ENCODE data around the gene TRPV6. TPM values are rescaled to one million over a fixed set of nuclear protein-coding genes. Genes with fewer than 3 reads are reported as not detected.

The TRPV6 gene
- total and polyA plus RNA-seq, 2 experiments from 2014 or later, result 0.08 to 0.80 TPM

DNA sequence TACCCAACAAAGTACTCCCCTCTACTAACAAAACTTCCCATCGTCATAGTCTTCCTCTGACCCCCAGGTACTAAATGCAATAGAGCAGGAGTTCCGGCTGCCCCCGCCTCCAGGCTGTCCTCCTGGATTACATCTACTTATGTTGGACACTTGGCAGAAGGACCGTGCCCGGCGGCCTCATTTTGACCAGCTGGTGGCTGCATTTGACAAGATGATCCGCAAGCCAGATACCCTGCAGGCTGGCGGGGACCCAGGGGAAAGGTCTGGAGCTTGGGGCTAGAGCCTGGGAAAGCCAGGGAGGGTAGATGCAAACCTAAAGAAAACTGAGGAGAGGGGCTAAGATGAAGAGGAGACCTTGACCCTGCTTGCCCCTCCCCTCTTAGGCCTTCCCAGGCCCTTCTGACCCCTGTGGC lies 15.4 kb downstream of the TRPV6 start:
- TF ChIP-seq, protein P1, sequence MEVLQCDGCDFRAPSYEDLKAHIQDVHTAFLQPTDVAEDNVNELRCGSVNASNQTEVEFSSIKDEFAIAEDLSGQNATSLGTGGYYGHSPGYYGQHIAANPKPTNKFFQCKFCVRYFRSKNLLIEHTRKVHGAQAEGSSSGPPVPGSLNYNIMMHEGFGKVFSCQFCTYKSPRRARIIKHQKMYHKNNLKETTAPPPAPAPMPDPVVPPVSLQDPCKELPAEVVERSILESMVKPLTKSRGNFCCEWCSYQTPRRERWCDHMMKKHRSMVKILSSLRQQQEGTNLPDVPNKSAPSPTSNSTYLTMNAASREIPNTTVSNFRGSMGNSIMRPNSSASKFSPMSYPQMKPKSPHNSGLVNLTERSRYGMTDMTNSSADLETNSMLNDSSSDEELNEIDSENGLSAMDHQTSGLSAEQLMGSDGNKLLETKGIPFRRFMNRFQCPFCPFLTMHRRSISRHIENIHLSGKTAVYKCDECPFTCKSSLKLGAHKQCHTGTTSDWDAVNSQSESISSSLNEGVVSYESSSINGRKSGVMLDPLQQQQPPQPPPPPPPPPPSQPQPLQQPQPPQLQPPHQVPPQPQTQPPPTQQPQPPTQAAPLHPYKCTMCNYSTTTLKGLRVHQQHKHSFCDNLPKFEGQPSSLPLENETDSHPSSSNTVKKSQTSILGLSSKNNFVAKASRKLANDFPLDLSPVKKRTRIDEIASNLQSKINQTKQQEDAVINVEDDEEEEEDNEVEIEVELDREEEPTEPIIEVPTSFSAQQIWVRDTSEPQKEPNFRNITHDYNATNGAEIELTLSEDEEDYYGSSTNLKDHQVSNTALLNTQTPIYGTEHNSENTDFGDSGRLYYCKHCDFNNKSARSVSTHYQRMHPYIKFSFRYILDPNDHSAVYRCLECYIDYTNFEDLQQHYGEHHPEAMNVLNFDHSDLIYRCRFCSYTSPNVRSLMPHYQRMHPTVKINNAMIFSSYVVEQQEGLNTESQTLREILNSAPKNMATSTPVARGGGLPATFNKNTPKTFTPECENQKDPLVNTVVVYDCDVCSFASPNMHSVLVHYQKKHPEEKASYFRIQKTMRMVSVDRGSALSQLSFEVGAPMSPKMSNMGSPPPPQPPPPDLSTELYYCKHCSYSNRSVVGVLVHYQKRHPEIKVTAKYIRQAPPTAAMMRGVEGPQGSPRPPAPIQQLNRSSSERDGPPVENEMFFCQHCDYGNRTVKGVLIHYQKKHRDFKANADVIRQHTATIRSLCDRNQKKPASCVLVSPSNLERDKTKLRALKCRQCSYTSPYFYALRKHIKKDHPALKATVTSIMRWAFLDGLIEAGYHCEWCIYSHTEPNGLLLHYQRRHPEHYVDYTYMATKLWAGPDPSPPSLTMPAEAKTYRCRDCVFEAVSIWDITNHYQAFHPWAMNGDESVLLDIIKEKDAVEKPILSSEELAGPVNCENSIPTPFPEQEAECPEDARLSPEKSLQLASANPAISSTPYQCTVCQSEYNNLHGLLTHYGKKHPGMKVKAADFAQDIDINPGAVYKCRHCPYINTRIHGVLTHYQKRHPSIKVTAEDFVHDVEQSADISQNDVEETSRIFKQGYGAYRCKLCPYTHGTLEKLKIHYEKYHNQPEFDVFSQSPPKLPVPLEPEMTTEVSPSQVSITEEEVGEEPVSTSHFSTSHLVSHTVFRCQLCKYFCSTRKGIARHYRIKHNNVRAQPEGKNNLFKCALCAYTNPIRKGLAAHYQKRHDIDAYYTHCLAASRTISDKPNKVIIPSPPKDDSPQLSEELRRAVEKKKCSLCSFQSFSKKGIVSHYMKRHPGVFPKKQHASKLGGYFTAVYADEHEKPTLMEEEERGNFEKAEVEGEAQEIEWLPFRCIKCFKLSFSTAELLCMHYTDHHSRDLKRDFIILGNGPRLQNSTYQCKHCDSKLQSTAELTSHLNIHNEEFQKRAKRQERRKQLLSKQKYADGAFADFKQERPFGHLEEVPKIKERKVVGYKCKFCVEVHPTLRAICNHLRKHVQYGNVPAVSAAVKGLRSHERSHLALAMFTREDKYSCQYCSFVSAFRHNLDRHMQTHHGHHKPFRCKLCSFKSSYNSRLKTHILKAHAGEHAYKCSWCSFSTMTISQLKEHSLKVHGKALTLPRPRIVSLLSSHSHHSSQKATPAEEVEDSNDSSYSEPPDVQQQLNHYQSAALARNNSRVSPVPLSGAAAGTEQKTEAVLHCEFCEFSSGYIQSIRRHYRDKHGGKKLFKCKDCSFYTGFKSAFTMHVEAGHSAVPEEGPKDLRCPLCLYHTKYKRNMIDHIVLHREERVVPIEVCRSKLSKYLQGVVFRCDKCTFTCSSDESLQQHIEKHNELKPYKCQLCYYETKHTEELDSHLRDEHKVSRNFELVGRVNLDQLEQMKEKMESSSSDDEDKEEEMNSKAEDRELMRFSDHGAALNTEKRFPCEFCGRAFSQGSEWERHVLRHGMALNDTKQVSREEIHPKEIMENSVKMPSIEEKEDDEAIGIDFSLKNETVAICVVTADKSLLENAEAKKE (CRISPR knock-in tag; IDR thresholded peaks at IDR 0.05), result no peak
- no peak for TF ChIP-seq POLR2AphosphoS5 (IDR thresholded peaks at IDR 0.05; ENCODE audit: low read depth)
- no peak for TF ChIP-seq NANOG (IDR thresholded peaks at IDR 0.05; ENCODE audit: borderline replicate concordance)
- TF ChIP-seq STAT1 (IDR thresholded peaks at IDR 0.05; ENCODE audit: unreplicated experiment), result no peak
- TF ChIP-seq EZH2phosphoT487 (IDR thresholded peaks at IDR 0.05; ENCODE audit: unreplicated experiment), result no peak
- TF ChIP-seq ZNF114 (CRISPR knock-in tag; IDR thresholded peaks at IDR 0.05), result no peak
- TF ChIP-seq JUNB (IDR thresholded peaks at IDR 0.05; ENCODE audit: unreplicated experiment), result no peak
- no peak for TF ChIP-seq CREB1 (CRISPR knock-in tag; IDR thresholded peaks at IDR 0.05; ENCODE audit: low read depth)
- TF ChIP-seq, protein P2, sequence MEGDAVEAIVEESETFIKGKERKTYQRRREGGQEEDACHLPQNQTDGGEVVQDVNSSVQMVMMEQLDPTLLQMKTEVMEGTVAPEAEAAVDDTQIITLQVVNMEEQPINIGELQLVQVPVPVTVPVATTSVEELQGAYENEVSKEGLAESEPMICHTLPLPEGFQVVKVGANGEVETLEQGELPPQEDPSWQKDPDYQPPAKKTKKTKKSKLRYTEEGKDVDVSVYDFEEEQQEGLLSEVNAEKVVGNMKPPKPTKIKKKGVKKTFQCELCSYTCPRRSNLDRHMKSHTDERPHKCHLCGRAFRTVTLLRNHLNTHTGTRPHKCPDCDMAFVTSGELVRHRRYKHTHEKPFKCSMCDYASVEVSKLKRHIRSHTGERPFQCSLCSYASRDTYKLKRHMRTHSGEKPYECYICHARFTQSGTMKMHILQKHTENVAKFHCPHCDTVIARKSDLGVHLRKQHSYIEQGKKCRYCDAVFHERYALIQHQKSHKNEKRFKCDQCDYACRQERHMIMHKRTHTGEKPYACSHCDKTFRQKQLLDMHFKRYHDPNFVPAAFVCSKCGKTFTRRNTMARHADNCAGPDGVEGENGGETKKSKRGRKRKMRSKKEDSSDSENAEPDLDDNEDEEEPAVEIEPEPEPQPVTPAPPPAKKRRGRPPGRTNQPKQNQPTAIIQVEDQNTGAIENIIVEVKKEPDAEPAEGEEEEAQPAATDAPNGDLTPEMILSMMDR (conservative IDR thresholded peaks at IDR 0.05; ENCODE audit: low read depth in 2 of 2), result no peak
- TF ChIP-seq, protein P3, sequence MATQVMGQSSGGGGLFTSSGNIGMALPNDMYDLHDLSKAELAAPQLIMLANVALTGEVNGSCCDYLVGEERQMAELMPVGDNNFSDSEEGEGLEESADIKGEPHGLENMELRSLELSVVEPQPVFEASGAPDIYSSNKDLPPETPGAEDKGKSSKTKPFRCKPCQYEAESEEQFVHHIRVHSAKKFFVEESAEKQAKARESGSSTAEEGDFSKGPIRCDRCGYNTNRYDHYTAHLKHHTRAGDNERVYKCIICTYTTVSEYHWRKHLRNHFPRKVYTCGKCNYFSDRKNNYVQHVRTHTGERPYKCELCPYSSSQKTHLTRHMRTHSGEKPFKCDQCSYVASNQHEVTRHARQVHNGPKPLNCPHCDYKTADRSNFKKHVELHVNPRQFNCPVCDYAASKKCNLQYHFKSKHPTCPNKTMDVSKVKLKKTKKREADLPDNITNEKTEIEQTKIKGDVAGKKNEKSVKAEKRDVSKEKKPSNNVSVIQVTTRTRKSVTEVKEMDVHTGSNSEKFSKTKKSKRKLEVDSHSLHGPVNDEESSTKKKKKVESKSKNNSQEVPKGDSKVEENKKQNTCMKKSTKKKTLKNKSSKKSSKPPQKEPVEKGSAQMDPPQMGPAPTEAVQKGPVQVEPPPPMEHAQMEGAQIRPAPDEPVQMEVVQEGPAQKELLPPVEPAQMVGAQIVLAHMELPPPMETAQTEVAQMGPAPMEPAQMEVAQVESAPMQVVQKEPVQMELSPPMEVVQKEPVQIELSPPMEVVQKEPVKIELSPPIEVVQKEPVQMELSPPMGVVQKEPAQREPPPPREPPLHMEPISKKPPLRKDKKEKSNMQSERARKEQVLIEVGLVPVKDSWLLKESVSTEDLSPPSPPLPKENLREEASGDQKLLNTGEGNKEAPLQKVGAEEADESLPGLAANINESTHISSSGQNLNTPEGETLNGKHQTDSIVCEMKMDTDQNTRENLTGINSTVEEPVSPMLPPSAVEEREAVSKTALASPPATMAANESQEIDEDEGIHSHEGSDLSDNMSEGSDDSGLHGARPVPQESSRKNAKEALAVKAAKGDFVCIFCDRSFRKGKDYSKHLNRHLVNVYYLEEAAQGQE (IDR thresholded peaks at IDR 0.05; ENCODE audit: unreplicated experiment), result no peak
- TF ChIP-seq, protein P4, sequence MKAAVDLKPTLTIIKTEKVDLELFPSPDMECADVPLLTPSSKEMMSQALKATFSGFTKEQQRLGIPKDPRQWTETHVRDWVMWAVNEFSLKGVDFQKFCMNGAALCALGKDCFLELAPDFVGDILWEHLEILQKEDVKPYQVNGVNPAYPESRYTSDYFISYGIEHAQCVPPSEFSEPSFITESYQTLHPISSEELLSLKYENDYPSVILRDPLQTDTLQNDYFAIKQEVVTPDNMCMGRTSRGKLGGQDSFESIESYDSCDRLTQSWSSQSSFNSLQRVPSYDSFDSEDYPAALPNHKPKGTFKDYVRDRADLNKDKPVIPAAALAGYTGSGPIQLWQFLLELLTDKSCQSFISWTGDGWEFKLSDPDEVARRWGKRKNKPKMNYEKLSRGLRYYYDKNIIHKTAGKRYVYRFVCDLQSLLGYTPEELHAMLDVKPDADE (IDR thresholded peaks at IDR 0.05), result no peak
- TF ChIP-seq EZH2 (IDR thresholded peaks at IDR 0.05; ENCODE audit: low read depth, unreplicated experiment), result no peak
- TF ChIP-seq ZNF331 (CRISPR knock-in tag; IDR thresholded peaks at IDR 0.05; ENCODE audit: low read depth), result no peak
- H3K27me3 ChIP-seq (ENCODE audit: insufficient read depth), result no peaks in the 10 kb centered on the region
- peaks cover 9% of the 10 kb centered on the region; the same call in 2 of the 3 replicates for H3K4me1 Mint-ChIP-seq
- no peak overlapping the region for H3K4me3 Mint-ChIP-seq
- H4K20me1 ChIP-seq (replicated peaks; ENCODE audit: insufficient read depth), result no peaks in the 10 kb centered on the region
- peaks cover 5% of the 10 kb centered on the region; the same call in 1 of the 3 replicates for H3K9me3 Mint-ChIP-seq
- H3K4me2 ChIP-seq, result no peak overlapping the region
- no peaks in the 10 kb centered on the region for H3F3A ChIP-seq (replicated peaks; ENCODE audit: low read depth)
- H3K27ac Mint-ChIP-seq, result no peak overlapping the region
- no peak overlapping the region for H2AFZ ChIP-seq
- H3K27ac ChIP-seq (ENCODE audit: low read depth), result no peak overlapping the region
- no peak overlapping the region for H3K4me3 ChIP-seq
- H3K36me3 Mint-ChIP-seq (ENCODE audit: low read depth), result peaks cover 20% of the 10 kb centered on the region; the same call in 2 of the 3 replicates
- no peaks in the 10 kb centered on the region for H3K79me2 ChIP-seq (replicated peaks; ENCODE audit: insufficient read depth)
- no peak for ATAC-seq
- H3K4me1 ChIP-seq (ENCODE audit: insufficient read depth), result peaks cover 5% of the 10 kb centered on the region; the same call in 1 of the 2 replicates
- H3K36me3 ChIP-seq (ENCODE audit: insufficient read depth), result no peaks in the 10 kb centered on the region
- H3K27me3 Mint-ChIP-seq (ENCODE audit: insufficient read depth, low read depth, poor library complexity), result peaks cover 14% of the 10 kb centered on the region
- no peaks in the 10 kb centered on the region for H3K9me2 ChIP-seq (ENCODE audit: insufficient read depth)
- DNase-seq (ENCODE audit: low spot score), result no peak

All from GM23338 (cell line).